K562 (cell line): ENCODE results near the gene POLR3E. TPM values are rescaled to one million over a fixed set of nuclear protein-coding genes. Genes with fewer than 3 reads are reported as not detected.

Source experiments
- CTCF ChIP-seq, 3 experiments: IDR thresholded peaks in 2 of 3; conservative IDR thresholded peaks in 1 of 3; 2 replicates each; pipeline ENCODE4 v1.5.1; 2011 to 2012; ENCODE audit warnings: low read length in 3 of 3, mild to moderate bottlenecking in 3 of 3, control low read depth in 2 of 3, improper control_type of control experiment in 1 of 3, inconsistent platforms in 1 of 3, low read depth in 1 of 3, mixed read lengths in 1 of 3, moderate library complexity in 1 of 3; ENCODE audit not compliant: insufficient read depth in 2 of 3
- RBM39 ChIP-seq: fragments of 200-400 bp; formaldehyde crosslinking; optimal IDR thresholded peaks from 2 replicates; pipeline ENCODE3; 2018; ENCODE audit warnings: low read depth, low read length
- SIN3B ChIP-seq: fragments of 450-650 bp; IDR thresholded peaks from 2 replicates; pipeline ENCODE4 v1.6.1; 2017; ENCODE audit warnings: low read depth, mild to moderate bottlenecking, moderate library complexity
- ZMIZ1 ChIP-seq, 2 experiments: fragments of 150-350 bp in 1 of 2; IDR thresholded peaks; 2 replicates each; pipeline ENCODE4 v1.6.1; 2012 to 2016; ENCODE audit warnings: low read depth in 2 of 2, low read length in 2 of 2, mild to moderate bottlenecking in 1 of 2, moderate library complexity in 1 of 2
- ZNF445 ChIP-seq: fragments of 250-450 bp; sonication (Bioruptor Pico); IDR thresholded peaks from 2 replicates; pipeline ENCODE4 v1.4.0; 2020; ENCODE audit warnings: low read depth, mild to moderate bottlenecking, moderate library complexity
- polyA plus RNA-seq, 8 experiments: library from polyadenylated mRNA; depleted of rRNA in 4 of 8; stranded (reverse) in 5 of 8; unstranded in 3 of 8; fragments of >200 nt; fragmentation: Nextera tagmentation in 2 of 8; fragmentation: Illumina TruSeq in 1 of 8; extraction: Ambion mirVana in 2 of 8; extraction: Trizol in 1 of 8; gene quantifications; 2 replicates each; pipeline versions ENCODE4 v1.2.1 to v1.2.3, GENCODE V29; 2011 to 2014; ENCODE audit warnings: inconsistent platforms in 1 of 8, missing spikeins in 1 of 8
- total RNA-seq, 7 experiments: library from RNA; depleted of rRNA in 6 of 7; stranded (reverse); fragments of >200 nt in 6 of 7; fragmentation: Illumina TruSeq in 2 of 7; extraction: Trizol in 2 of 7; gene quantifications; 2 replicates each; pipeline versions ENCODE4 v1.2.1 to v1.2.3, GENCODE V29; 2011 to 2021; ENCODE audit warnings: low replicate concordance in 1 of 7

The POLR3E gene
- total and polyA plus RNA-seq, 9 of the 15 experiments (the other 6 are each of a cell fraction or from before 2014, with no cell fraction given): 17.7 to 151 (median 82.6) TPM

GRCh38 chr16:22330326-22330725 is 33.1 kb downstream of the POLR3E start (continued):
- TF ChIP-seq ZNF445 (CRISPR knock-in tag) (no peak), CTCF (IDR thresholded peaks at IDR 0.05 in 2 of 3, conservative IDR thresholded peaks at IDR 0.05 in 1 of 3; ENCODE audit: insufficient read depth in 2 of 3, low read depth in 1 of 3, low read length in 3 of 3) (no peak), RBM39 (no peak), ZMIZ1 (IDR thresholded peaks at IDR 0.05; ENCODE audit: low read depth in 2 of 2, low read length in 2 of 2) (no peak), SIN3B (no peak)
